K562 (cell line): ENCODE measurements around the gene SMAD3.

Experiments used
- BRCA1 ChIP-seq, 2 experiments: fragments of 450-650 bp in 1 of 2; sonication (generic) in 1 of 2; formaldehyde crosslinking in 1 of 2; IDR thresholded peaks; 2 replicates each; pipeline versions ENCODE4 v1.5.0 to v1.6.1; 2017 to 2020; ENCODE audit warnings: mild to moderate bottlenecking in 1 of 2, missing genetic modification reagents in 1 of 2
- NR2C2 ChIP-seq, 2 experiments: fragments of 200-800 bp in 1 of 2; sonication (Bioruptor generic) in 1 of 2; sonication (generic) in 1 of 2; formaldehyde crosslinking in 1 of 2; IDR thresholded peaks; 2 replicates each; pipeline versions ENCODE4 v1.6.1 to v1.8.0; 2016 to 2022; ENCODE audit warnings: mild to moderate bottlenecking in 1 of 2, missing compliant biosample characterization in 1 of 2, missing genetic modification characterization in 1 of 2, missing genetic modification reagents in 1 of 2
- RAD21 ChIP-seq, 2 experiments: fragments of 250-450 bp in 1 of 2; fragments of 450-650 bp in 1 of 2; sonication (Bioruptor Pico) in 1 of 2; formaldehyde crosslinking in 1 of 2; IDR thresholded peaks in 1 of 2; conservative IDR thresholded peaks in 1 of 2; 2 replicates each; pipeline versions ENCODE4 v1.4.0 to v1.8.0; 2020 to 2022; ENCODE audit warnings: mild to moderate bottlenecking in 2 of 2, moderate library complexity in 1 of 2
- RCOR1 ChIP-seq, 2 experiments: IDR thresholded peaks; 2 replicates each; pipeline ENCODE4 v1.6.1; 2012; ENCODE audit warnings: low read depth in 2 of 2, low read length in 2 of 2, borderline replicate concordance in 1 of 2, improper control_type of control experiment in 1 of 2
- ZNF133 ChIP-seq: fragments of 250-450 bp; sonication (Bioruptor Pico); IDR thresholded peaks from 2 replicates; pipeline ENCODE4 v1.4.0; 2020; ENCODE audit warnings: mild to moderate bottlenecking
- ZNF239 ChIP-seq: fragments of 250-450 bp; sonication (Bioruptor Pico); IDR thresholded peaks from 2 replicates; pipeline ENCODE4 v1.4.0; 2020; ENCODE audit warnings: mild to moderate bottlenecking
- TF ChIP-seq, protein P1 (sequence below): fragments of 450-650 bp; formaldehyde crosslinking; IDR thresholded peaks from 2 replicates; pipeline ENCODE4 v1.4.0; 2020; ENCODE audit warnings: mild to moderate bottlenecking, moderate library complexity
- TF ChIP-seq, protein P2 (sequence below), 2 experiments: fragments of 450-650 bp; formaldehyde crosslinking in 1 of 2; IDR thresholded peaks; 2 replicates each; pipeline versions ENCODE4 v1.4.0 to v1.6.1; 2014 to 2020; ENCODE audit warnings: mild to moderate bottlenecking in 2 of 2, borderline replicate concordance in 1 of 2, low read depth in 1 of 2

DNA sequence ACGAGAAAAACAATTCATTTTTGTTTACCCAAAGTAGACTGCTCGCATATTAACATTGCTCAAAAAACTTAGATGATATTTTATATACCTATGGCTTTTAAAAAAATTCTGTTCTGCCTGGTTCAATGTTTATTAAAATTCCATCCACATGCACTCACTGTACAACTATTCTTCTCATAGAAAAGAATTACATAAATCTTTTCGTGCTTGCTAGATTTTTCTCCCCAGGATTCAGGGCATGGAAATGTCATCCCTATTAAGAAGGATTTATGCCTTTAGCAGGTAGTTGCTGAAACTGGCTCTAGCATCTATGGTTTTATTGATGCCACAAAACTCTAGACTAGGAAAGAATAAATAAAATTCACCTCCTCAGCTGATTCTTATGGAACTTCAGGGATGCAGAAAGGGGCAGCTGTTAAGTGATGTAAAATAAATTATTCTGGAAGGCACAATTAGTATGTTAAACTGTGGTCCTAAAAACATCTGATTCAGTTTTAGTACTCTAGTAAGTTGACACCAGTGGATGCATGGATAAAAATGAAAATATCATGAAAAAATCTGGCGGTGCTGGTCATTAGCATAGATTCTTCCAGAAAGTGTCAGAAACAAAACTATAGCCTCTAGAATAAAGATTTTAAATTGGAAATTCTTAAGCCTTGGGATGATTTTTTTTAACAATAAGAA lies 147.4 kb downstream of the SMAD3 start:
- no peak for TF ChIP-seq NR2C2 (CRISPR knock-in tag; IDR thresholded peaks at IDR 0.05)
- TF ChIP-seq NR2C2 (tag; IDR thresholded peaks at IDR 0.05), result no peak
- no peak for TF ChIP-seq RCOR1 (IDR thresholded peaks at IDR 0.05; ENCODE audit: borderline replicate concordance in 1 of 2, low read depth in 2 of 2, low read length in 2 of 2)
- no peak for TF ChIP-seq BRCA1 (IDR thresholded peaks at IDR 0.05)
- TF ChIP-seq BRCA1 (CRISPR knock-in tag; IDR thresholded peaks at IDR 0.05), result no peak
- TF ChIP-seq, protein P1, sequence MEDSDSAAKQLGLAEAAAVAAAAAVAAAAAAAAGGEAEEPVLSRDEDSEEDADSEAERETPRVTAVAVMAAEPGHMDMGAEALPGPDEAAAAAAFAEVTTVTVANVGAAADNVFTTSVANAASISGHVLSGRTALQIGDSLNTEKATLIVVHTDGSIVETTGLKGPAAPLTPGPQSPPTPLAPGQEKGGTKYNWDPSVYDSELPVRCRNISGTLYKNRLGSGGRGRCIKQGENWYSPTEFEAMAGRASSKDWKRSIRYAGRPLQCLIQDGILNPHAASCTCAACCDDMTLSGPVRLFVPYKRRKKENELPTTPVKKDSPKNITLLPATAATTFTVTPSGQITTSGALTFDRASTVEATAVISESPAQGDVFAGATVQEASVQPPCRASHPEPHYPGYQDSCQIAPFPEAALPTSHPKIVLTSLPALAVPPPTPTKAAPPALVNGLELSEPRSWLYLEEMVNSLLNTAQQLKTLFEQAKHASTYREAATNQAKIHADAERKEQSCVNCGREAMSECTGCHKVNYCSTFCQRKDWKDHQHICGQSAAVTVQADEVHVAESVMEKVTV (CRISPR knock-in tag), result no peak
- TF ChIP-seq RAD21 (CRISPR knock-in tag; conservative IDR thresholded peaks at IDR 0.05 in 1 of 2, IDR thresholded peaks at IDR 0.05 in 1 of 2), result no peak
- no peak for TF ChIP-seq ZNF239 (CRISPR knock-in tag)
- TF ChIP-seq ZNF133 (CRISPR knock-in tag), result no peak
- TF ChIP-seq, protein P2, sequence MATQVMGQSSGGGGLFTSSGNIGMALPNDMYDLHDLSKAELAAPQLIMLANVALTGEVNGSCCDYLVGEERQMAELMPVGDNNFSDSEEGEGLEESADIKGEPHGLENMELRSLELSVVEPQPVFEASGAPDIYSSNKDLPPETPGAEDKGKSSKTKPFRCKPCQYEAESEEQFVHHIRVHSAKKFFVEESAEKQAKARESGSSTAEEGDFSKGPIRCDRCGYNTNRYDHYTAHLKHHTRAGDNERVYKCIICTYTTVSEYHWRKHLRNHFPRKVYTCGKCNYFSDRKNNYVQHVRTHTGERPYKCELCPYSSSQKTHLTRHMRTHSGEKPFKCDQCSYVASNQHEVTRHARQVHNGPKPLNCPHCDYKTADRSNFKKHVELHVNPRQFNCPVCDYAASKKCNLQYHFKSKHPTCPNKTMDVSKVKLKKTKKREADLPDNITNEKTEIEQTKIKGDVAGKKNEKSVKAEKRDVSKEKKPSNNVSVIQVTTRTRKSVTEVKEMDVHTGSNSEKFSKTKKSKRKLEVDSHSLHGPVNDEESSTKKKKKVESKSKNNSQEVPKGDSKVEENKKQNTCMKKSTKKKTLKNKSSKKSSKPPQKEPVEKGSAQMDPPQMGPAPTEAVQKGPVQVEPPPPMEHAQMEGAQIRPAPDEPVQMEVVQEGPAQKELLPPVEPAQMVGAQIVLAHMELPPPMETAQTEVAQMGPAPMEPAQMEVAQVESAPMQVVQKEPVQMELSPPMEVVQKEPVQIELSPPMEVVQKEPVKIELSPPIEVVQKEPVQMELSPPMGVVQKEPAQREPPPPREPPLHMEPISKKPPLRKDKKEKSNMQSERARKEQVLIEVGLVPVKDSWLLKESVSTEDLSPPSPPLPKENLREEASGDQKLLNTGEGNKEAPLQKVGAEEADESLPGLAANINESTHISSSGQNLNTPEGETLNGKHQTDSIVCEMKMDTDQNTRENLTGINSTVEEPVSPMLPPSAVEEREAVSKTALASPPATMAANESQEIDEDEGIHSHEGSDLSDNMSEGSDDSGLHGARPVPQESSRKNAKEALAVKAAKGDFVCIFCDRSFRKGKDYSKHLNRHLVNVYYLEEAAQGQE (IDR thresholded peaks at IDR 0.05; ENCODE audit: borderline replicate concordance), result no peak
- TF ChIP-seq, protein P2 (CRISPR knock-in tag; IDR thresholded peaks at IDR 0.05; ENCODE audit: low read depth), result no peak
